Stimulated activated CD8-positive, alpha-beta memory T cell treated with anti-CD3 and anti-CD28 coated beads, Interleukin-2, amount 100 ng/mL, for 48 hours (primary cell): ENCODE results near the gene GPR132.
A peak's percentile ranks its signal among the peaks of the same experiment; 100 is the strongest.
"Not testable (repeated sequence)": the region's sequence is repeated elsewhere in the genome, so short reads cannot be mapped to it uniquely, and the experiment has no call there.

ENCODE experiments used
- DNase-seq, 2 donors: peaks; one replicate each; pipeline ENCODE4 v3.0.0-alpha.2; 2020; ENCODE audit warnings: low read depth in 2 of 2

The GPR132 gene

DNA sequence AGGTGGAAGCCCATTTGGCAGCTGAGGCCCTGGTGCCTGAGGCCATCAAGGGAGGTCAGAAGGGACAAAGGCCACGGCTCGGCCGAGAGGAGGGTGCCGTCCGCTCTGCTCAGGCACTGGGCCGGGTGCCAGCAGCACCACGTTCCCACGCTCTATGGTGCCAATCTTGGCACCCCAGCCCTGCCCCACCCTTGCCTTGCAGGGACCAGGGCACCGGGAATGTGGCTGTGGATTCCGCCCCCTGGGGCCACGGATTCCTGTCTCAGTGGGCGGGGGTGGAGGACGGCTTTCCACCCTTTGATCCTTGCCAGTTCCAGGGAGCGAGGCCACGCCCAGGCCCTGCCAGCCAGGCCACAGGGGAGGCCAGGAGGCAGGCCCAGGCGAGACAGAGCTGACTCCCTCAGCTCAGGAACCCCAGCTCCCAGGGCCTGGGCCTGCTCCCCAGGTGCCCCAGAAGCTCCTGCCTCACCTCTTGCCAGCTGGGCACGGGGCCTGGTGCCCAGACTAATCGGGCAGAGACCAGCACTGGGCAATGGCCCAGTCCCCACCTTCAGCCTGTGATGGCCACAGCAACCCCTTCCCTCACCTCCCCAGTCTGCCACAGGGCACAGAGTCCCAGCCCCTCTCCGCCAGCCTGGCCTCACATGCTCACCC lies 26.4 kb upstream of the GPR132 start:
- DNase-seq = no peak

DNA sequence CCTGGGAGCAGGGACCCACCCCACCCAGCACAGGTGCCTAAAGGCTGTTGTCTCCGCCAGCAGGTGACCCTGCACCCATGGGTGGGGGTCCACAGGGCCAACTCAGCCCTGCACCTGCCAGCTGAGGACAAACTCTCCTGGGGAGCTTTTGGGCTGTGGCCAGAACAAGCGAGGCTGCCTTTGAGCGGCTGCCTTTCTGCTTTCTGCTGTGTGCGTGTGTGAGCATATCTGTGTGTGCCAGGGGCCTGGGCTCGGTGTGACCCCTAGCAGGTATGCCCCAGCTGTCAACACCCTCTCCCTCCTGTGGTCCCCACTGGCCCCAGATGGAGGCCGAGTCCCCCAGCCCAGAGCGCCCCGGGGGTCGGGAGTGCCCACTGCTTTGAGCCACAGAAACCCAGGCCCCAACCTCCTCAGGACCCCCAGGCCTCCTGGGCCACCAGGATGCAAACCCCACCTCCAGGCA lies 25.9 kb upstream of the GPR132 start:
- DNase-seq = no peak

DNA sequence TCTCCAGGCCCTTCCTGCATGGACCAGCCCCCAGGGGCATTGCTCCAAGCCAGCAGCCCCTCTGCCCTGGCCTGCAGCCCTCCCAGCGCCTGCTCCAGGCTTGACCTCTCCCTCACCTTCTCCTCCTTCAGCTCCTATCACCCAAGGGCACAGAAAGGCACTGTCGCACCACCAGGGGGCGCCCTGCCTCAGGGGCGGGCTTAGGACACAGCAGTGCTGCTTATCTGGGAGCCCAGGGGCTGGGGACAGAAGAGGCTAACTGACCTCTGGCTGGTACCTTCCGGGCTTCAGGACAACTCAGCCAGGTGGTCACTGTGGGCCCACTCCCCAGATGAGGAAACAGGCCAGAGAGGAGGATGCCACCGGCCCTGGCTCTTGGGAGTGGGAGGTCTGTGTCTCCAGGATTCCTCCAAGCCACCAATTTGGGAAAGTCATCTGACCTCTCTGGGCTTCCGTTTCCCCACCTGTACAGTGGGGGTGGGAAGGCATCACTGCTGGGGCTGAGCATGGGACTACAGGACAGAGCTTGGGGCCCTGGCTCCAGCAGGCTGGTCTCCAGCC lies 25.3 kb upstream of the GPR132 start:
- DNase-seq = peak; percentile 85 to 92

DNA sequence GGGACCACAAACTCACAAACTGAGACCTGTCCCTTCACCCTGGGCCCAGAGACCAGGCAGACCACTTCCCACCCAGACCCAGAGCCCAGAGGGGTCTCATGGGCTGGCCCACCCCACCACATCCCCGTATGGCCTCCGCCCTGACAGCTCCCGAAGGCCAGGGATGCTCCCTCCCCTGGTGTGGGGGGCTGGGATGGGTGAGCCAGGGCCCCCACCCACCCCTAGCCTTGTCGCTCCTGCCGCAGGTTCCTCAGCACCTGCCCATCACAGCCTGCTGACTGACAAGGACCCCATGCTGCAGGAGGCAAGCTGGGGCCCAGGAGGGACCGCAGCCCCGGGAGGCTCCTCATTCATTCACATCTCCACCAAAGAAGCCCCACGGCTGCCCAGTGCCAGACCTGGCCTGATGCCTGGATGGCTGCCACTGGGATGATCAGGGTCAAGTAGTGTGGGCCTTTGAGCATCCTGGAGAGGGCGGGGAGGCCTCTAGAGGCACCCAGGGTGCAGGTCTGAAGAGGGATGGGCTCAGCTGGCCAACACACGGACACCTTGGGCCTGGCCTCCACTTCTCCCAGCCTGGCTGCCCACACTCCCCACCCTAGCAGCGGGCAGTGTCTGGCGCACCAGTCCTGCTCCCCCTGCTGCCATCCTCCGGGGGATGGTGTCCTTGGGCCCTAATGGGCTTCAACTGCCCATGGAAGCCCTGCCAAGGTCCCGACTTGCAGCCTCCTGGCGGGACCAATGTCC lies 24.7 kb upstream of the GPR132 start:
- DNase-seq = no peak

DNA sequence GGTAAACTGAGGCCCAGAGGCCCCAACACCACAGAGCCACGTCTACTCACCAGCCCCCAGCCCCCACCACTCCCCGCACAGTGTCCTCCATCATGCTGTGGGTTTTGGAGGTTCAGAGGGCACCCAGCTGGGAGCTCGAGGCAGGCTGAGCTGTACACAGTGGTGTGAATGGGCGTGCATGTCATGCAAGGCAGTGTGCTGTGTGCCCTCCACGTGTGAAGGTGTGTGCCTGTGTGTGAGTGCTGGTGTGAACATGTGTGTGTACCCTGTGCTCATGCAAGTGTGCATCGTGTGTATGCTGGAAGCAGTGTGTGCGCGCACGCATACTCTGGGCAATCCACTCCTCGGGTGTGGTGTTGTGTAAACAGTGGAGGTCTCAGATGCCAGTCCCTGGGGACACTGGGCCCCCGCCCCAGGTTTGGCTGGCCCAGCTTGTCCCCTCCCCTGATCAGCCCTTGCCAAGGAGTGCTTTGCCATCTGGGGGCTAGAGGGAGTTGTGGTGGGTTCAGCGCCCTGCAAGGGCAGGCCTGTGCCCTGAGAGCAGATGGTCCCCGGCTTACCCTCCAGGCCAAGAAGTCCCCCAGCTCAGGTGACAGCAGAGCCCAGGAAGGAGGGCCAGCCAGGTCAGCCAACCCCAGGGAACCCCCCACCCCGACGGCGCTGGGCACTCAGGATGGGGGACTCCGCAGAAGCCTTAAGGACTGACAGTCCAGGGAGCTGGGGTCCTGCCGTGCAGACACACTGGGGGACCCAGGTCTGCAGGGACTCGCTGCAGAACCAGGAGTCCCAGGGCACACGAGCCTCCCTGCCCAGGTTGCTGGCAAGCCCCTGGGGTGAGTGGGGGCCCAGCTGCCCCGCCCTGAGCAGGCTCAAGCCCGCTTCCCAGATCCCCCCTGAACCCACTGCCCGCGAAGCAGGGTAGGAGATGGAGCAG lies 23.8 kb upstream of the GPR132 start:
- DNase-seq = no peak

DNA sequence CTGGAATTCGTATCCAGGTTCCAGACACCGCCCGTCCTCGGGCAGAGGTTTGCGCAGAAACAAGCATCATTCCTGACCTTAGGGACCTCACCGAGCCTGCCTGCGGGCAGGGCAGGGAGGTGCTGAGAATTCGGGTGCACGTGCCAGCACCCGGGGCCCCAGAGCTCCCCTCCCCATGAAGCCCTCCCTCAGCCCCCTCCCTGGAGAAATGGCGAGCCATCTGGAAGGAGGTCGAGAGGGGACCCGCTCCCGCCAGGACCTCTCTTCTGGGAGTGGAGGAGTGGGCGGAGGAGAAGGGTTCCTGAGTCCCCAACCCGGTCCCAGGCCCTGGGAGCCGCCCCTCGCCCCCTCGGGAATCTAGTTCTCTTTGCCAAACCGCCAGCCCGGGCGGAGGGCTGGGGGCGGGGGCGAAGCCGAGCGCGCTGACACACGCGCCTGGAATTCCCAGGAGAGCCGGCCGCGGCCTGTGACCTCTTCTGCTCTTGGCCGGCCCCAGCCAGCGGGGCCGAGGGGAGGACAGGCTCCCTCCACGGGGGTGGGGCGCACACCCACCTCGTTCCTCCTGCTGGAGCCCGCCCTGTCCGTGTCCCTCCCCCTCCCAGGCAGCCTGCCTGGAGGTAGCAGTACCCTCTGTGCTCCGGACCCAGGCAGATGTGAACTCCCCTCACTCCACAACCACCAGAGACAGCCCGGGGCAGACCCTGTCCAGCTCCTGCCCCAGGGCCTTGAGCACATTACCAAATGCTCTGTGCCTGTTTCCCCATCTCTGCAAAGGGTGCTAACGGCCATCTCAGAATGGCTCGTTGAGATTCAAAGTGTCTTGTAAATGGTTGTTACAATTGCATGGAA lies 23.0 kb upstream of the GPR132 start:
- DNase-seq = no peak

DNA sequence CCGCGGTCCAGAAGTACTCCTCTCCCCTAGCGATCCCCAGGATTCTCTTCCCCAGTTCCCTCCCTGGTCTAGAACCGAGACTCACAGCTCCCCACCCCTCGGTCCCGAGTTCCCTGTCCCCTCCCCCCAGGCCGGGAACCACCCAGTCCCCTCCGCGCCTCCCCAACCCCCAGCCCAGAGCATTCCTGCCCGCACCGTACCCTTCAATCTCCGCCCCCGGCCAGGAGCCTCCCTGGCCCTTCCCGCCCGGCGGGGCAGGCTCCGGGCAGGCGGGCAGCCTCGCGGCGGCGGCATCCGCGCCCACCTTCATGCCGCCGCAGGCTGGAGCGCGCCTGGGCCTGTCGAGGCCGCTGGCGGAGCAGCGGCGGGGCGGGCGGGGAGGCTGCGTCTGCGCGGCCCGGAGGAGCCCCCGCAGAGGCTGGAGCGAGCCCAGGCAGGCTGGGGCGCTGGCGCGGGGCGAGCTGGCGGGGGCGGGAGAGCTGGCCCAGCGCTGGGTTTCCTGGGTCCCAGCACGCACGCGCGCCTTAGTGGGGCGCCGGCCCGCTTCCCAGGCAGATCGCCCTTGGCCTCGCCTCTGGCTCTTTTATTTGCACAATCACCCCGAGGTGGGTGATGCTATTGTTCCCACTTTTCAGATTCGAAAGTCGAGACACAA lies 22.2 kb upstream of the GPR132 start:
- DNase-seq = no peak

DNA sequence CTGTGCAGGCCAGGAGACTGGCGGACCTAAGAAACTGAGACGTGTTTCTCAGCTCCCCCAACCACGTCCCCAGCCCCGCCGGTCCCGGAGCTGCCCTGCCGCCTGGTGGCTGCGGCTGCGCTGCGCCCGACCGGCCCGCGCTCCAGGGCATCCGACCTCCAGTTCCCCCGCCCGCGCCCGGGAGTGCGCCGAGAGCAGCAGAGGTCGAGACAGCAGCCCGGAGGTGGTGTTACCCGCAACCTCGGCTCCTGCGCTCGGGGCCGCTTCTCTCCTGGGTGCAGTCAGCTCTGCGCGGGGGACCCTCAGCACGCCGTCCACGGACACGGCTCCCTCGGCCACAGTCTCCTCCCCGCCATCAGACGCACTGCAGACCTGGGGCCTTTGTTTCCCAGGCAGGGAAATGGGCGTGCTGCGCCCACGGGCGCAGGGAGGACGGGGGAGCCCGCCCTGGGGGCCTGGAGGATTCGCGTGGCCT lies 21.6 kb upstream of the GPR132 start:
- peak; percentile 83 to 88 for DNase-seq

DNA sequence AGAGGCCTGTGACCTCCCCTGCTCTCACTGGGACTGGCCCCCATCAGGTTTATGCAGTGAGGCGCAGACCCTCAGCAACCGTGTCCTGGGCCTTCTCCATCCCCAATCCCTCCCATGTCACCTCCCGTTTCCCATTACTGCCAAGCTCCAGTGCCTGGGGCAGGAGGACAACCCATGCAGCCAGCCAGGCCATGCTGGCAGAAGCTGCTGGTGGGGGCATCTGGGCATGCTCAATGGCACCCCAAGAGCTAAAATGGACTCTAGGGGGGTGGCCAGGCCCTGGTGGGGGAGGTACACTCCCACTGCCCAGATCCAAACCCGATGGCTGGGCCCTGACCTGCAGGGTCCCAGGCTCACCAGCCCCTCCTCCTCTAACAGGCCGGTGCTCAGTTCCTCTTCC lies 20.5 kb upstream of the GPR132 start:
- DNase-seq = no peak

DNA sequence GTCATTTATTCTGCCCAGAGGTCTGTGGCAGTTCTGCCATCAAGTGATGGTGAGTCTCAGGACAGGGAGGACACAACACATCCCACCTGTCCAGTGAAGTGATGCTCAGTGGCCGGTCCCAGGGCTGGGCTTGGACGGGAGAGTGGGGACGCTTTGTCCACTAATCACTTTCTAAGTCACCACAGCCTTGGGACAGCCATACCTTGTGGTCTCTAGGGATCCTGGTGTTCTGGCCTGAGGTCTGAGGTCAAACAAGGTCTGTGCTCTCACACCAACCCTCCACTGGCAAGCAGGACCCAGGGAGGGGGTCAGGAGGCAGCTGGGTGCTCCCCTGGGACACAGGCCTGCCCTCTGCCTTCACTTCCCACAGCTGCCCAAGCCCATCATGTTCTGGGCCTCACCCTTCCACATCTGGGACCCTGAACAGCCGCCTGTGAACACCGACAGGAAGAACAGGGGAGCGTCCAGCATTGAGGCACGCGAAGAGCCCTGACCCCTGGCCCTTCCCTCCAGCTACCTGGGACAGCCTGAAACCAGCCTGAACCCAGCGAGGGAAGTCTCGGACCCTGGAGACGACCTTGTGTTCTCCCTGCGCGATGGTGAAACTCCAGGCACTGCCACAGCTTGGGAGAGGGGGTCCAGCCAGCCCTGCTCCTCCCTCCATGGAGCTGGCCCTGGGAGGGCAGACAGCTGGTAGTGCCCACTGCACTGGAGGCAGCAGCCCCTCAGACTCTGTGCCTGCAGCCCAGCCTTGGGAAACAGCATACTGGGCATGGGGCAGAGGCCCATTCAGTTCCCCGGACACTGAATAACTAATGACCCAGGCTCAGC lies 19.7 kb upstream of the GPR132 start:
- no peak for DNase-seq

DNA sequence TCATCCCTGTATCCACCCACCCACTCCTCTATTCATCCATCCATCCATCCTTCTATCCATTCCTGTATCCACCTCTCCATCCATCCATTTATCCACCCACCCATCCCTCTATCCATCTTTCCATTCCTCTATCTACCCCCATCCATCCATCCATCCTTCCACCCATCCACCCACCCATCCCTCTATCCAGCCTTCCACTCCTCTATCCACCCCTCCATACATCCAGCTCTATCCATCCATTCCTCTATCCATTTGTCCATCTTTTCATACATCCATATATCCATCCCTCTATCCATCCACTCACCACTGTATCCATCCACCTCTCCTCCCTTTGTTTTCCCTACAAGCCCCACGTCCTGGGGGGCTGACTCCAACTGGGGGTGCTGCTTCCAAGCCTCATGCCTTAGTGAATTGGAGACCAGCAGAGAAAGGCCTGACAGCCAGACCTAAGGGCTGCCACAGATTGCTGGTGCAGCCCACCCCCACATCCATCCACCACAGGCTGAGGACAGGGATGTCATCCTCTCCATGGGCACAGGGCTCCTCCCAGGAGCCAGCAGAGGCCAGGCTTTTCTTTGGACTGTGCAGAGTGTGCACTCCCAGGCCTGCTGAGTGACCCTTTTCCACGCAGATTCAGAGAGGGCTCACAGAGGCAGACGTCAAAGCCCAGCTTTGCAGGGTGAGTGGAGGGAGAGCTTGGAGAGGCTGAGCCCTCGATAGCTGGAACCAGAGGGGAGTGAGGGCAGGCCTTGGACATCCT lies 18.9 kb upstream of the GPR132 start:
- no peak for DNase-seq

DNA sequence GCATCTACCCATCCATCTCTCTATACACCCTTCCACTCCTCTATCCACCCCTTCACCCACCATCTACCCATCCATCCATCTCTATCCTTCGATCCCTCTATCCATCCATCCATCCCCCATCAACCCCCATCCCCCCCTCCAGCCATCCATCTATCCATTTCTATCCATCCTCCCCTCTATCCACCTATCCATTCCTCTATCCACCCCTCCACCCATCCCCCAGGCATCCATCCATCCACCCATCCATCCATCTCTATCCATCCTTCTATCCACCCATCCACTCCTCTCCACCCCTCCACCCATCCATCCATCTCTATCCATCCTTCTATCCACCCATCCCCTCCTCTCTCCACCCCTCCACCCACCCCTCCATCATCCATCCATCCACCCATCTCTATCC lies 17.5 kb upstream of the GPR132 start:
- DNase-seq = no peak

DNA sequence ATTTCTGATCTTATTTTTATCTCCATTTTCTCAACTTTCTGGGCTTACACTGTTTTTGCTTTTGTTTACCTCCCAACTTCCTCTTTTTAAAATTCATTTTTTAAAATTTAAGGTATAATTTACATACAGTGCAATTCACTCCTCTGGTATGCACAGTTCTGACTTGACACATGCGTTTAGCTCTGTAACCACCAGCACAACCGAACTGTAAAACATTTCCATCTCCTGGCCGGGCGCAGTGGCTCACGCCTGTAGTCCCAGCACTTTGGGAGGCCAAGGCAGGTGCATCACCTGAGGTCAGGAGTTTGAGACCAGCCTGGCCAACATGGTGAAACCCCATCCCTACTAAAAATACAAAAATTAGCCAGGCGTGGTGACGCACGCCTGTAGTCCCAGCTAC lies 16.2 kb upstream of the GPR132 start:
- not testable (repeated sequence) for DNase-seq

DNA sequence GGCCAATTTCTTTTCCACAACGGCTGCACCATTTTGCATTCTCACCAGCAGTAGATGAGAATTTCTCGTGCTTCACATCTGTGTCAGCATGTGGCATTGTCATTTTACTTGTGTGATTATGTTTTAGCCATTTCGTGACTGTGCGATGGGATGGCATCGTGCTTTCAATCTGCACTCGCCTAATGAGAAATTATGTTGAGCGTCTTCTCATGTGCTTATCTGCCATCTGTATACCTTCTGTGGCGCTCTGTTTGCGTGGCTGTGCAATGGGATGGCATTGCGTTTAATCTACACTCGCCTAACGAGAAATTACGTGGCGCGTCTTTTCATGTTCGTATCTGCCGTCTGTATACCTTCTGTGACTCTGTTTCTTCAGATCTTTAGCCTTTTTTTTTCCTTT lies 14.9 kb upstream of the GPR132 start:
- no peak for DNase-seq

DNA sequence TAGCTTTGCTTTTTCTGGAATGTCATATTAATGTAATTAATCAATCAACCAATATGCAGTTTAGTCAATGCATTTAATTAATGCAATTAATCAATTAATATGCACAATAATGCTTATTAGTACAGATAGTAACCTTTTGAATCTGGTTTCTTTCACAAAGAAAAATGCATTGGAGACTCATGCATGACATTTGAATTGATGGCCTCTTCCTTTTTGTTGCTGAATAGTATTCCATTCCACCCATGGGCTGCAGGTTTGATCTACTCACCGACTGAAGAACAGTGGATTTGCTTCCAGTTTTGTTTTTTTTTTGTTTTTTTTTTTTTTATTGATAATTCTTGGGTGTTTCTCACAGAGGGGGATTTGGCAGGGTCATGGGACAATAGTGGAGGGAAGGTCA lies 13.1 kb upstream of the GPR132 start:
- DNase-seq = no peak

DNA sequence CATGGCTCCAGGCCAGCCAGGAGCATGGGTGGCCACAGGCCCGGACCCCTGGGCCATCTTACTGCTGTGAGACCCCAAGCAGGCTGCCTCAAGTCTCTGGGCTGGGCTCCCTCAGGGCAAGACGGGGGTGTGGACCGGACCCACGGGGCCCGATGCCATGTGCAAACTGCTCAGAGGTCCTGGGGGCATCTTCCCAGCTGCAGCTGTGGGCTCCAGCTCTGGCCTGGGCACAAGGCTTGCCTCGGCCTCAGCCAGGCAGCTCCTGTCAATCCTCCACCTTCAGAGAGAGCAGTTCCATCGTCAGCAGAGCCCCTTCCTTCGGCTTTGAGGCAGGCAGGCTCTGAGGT lies 12.4 kb upstream of the GPR132 start:
- DNase-seq = no peak

DNA sequence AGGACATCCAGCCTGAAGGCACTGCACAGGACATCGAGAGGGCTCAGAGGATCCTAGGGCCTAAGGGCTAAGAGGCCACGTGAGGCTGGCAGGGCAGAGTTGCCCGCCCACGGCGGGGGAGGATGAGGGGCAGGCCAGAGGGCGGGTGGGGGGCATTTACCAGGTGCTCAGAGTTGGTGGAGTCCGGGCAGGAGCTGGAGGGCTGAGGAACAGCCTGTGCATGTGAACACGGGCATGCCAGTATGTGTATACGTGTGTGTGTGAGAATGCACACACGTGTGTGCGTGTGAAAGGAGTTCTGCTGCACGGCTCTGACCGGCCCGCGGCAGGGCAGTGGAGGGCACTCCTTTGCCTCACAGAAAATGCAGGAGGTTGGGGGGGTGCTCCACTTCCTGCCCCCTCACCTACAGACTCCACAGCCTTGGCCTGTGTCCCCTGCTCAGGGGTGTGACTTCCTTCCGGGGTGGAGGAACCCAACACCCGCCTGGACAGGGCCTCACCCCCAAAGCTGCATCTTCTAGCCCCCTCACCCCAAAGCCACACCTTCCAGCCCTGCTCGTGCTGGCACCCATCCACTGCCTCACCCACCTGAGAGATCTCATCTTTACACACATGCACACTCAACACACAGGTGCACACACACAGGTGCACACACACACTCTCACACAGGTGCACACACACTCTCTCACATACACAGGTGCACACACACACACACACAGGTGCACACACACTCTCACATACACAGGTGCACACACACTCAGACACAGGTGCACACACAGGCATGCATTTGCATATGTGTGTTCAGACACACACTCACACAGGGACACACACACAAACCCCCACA lies 11.8 kb upstream of the GPR132 start:
- DNase-seq = no peak

DNA sequence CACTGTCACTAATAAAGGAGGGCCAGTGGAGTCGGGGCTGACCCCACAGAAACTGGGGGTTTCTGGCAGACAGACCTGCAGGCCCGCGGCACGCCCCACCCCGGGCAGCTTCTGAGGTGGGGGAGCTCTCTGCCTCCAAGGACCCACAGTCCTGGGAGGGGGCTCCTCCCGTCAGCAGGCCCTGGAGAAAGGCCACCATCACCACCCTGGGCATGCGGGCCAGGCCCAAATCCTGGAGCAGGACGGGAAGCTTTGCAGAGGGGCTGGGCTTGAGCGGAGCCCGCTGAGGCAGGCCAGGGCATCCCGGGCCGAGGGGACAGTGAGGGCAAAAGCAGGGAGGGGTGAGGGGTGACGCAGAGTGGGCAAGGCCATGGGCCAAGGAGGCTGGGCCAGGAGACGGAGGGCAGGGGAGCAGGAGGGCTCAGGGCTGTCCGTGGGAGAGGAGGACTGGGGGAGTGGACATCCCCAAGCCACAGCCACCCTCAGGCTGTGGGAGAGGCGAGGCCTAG lies 11.1 kb upstream of the GPR132 start:
- DNase-seq = no peak
